H1 (cell line): Measurements from ENCODE around the gene CLDN24. TPM values are rescaled to one million over a fixed set of nuclear protein-coding genes. Genes with fewer than 3 reads are reported as not detected.

Source experiments
- CTCF ChIA-PET: fragments of 300-600 bp; sonication (Branson Sonifier 250); formaldehyde crosslinking; loops from one replicate; lab custom pipeline; 2021; ENCODE audit not compliant: partially characterized antibody; lab: Charles Lee
- POLR2A ChIA-PET: fragments of 300-600 bp; sonication (Branson Sonifier 250); formaldehyde crosslinking; loops from one replicate; lab custom pipeline; 2021; ENCODE audit warnings: inconsistent platforms; ENCODE audit not compliant: partially characterized antibody; lab: Charles Lee
- DNase-seq, 2 experiments: peaks; one replicate each; pipeline versions ENCODE4 v3.0.0 to v3.0.0-alpha.2; 2010 to 2022; ENCODE audit warnings: low spot score in 2 of 2, low read depth in 1 of 2, mixed read lengths in 1 of 2
- FAIRE-seq: peaks from 2 replicates; lab custom pipeline; 2011; peaks lifted over from hg19 to GRCh38; lab: Jason Lieb, UNC
- H2AFZ ChIP-seq: 2 replicates; pipeline ENCODE4 v1.8.1; 2012; ENCODE audit warnings: low read length, inconsistent platforms
- H2AK5ac ChIP-seq: 2 replicates; pipeline ENCODE4 v1.6.1; 2013; ENCODE audit warnings: low read depth, low read length
- H2BK120ac ChIP-seq: replicated peaks from 2 replicates; pipeline ENCODE3; 2013; ENCODE audit warnings: low read depth, low read length, inconsistent platforms
- H2BK12ac ChIP-seq: 2 replicates; pipeline ENCODE4 v1.6.1; 2013; ENCODE audit warnings: low read depth, low read length
- H2BK15ac ChIP-seq: 2 replicates; pipeline ENCODE4 v1.6.1; 2013; ENCODE audit warnings: low read length
- H2BK20ac ChIP-seq: 2 replicates; pipeline ENCODE4 v1.6.1; 2013; ENCODE audit warnings: low read length
- H2BK5ac ChIP-seq: 2 replicates; pipeline ENCODE4 v1.6.1; 2013; ENCODE audit warnings: low read depth, low read length
- H3K14ac ChIP-seq: 2 replicates; pipeline ENCODE4 v1.6.1; 2013; ENCODE audit warnings: inconsistent platforms; ENCODE audit not compliant: insufficient read length
- H3K18ac ChIP-seq: 2 replicates; pipeline ENCODE4 v1.6.1; 2013; ENCODE audit warnings: low read length; ENCODE audit errors: extremely low read depth
- H3K23ac ChIP-seq: 2 replicates; pipeline ENCODE4 v1.6.1; 2013; ENCODE audit warnings: inconsistent platforms; ENCODE audit not compliant: insufficient read length
- H3K23me2 ChIP-seq: 2 replicates; pipeline ENCODE4 v1.6.1; 2013; ENCODE audit warnings: low read depth, low read length
- H3K27ac ChIP-seq: 2 replicates; pipeline ENCODE4 v1.6.1; 2011; ENCODE audit warnings: low read depth, low read length, inconsistent platforms
- H3K27me3 ChIP-seq, 4 experiments: replicated peaks in 1 of 4; 1 replicate in 1 of 4; 2 replicates in 3 of 4; pipeline versions ENCODE4 v1.6.1 to v1.8.1; 2011 to 2013; ENCODE audit warnings: low read length in 3 of 4, mild to moderate bottlenecking in 3 of 4, inconsistent platforms in 2 of 4, mixed read lengths in 2 of 4, moderate library complexity in 1 of 4; ENCODE audit not compliant: control insufficient read depth in 3 of 4, insufficient read depth in 3 of 4; ENCODE audit errors: extremely low read depth in 1 of 4
- H3K36me3 ChIP-seq, 4 experiments: 2 replicates each; pipeline versions ENCODE4 v1.6.1 to v1.8.1; 2011 to 2013; ENCODE audit warnings: mild to moderate bottlenecking in 4 of 4, low read length in 3 of 4, moderate library complexity in 2 of 4, control low read depth in 1 of 4, inconsistent platforms in 1 of 4; ENCODE audit not compliant: insufficient read depth in 4 of 4, control insufficient read depth in 2 of 4
- H3K4ac ChIP-seq: replicated peaks from 2 replicates; pipeline ENCODE3; 2013; ENCODE audit warnings: low read length, low read depth, mixed read lengths, inconsistent platforms; ENCODE audit not compliant: insufficient read length
- H3K4me1 ChIP-seq, 4 experiments: replicated peaks in 1 of 4; 1 replicate in 1 of 4; 2 replicates in 3 of 4; pipeline versions ENCODE4 v1.6.1 to v1.8.1; 2011 to 2013; ENCODE audit warnings: low read length in 3 of 4, inconsistent platforms in 2 of 4, mixed read lengths in 1 of 4; ENCODE audit not compliant: insufficient read depth in 4 of 4, control insufficient read depth in 3 of 4
- H3K4me2 ChIP-seq, 2 experiments: 2 replicates each; pipeline versions ENCODE4 v1.6.1 to v1.8.1; 2011 to 2013; ENCODE audit warnings: low read depth in 2 of 2, low read length in 2 of 2, control low read depth in 1 of 2, inconsistent platforms in 1 of 2, mild to moderate bottlenecking in 1 of 2; ENCODE audit not compliant: insufficient read depth in 1 of 2
- H3K4me3 ChIP-seq, 4 experiments: fragments of 200-600, 300-600 bp in 1 of 4; sonication (generic), shearing (Covaris generic), sonication (Bioruptor Twin) in 1 of 4; 2 replicates each; pipeline versions ENCODE4 v1.5.1 to v1.8.1; 2011 to 2016; ENCODE audit warnings: low read length in 4 of 4, low read depth in 3 of 4, control low read depth in 2 of 4, inconsistent platforms in 2 of 4, mild to moderate bottlenecking in 2 of 4, mixed read lengths in 1 of 4, moderate library complexity in 1 of 4; ENCODE audit not compliant: insufficient read depth in 2 of 4; ENCODE audit errors: extremely low read depth in 1 of 4
- H3K56ac ChIP-seq: replicated peaks from 2 replicates; pipeline ENCODE3; 2013; ENCODE audit warnings: low read depth, mild to moderate bottlenecking, mixed read lengths, low read length, inconsistent platforms; ENCODE audit not compliant: insufficient read length
- H3K79me1 ChIP-seq: 2 replicates; pipeline ENCODE4 v1.6.1; 2013; ENCODE audit warnings: low read depth, low read length, control low read depth
- H3K79me2 ChIP-seq, 2 experiments: 2 replicates each; pipeline versions ENCODE4 v1.6.1 to v1.8.1; 2012 to 2013; ENCODE audit warnings: low read length in 2 of 2, mild to moderate bottlenecking in 2 of 2, inconsistent platforms in 1 of 2; ENCODE audit not compliant: insufficient read depth in 2 of 2, control insufficient read depth in 1 of 2
- H3K9ac ChIP-seq, 4 experiments: replicated peaks in 1 of 4; 1 replicate in 1 of 4; 2 replicates in 3 of 4; pipeline versions ENCODE4 v1.6.1 to v1.8.1; 2011 to 2013; ENCODE audit warnings: low read depth in 3 of 4, low read length in 3 of 4, control low read depth in 2 of 4, mild to moderate bottlenecking in 2 of 4, moderate library complexity in 2 of 4, inconsistent platforms in 1 of 4; ENCODE audit errors: extremely low read depth in 1 of 4
- H3K9me3 ChIP-seq, 2 experiments: 2 replicates each; pipeline versions ENCODE4 v1.6.1 to v1.8.1; 2012 to 2013; ENCODE audit warnings: mild to moderate bottlenecking in 2 of 2, moderate library complexity in 2 of 2, control low read depth in 1 of 2, inconsistent platforms in 1 of 2, low read depth in 1 of 2, low read length in 1 of 2, mixed read lengths in 1 of 2; ENCODE audit not compliant: insufficient read depth in 2 of 2
- H4K20me1 ChIP-seq, 2 experiments: replicated peaks in 1 of 2; 2 replicates each; pipeline versions ENCODE3 to v1.8.1; 2011 to 2013; ENCODE audit warnings: inconsistent platforms in 2 of 2, low read length in 2 of 2, mild to moderate bottlenecking in 1 of 2; ENCODE audit not compliant: insufficient read depth in 2 of 2, control insufficient read depth in 1 of 2
- H4K5ac ChIP-seq: 2 replicates; pipeline ENCODE4 v1.6.1; 2013; ENCODE audit warnings: low read length, low read depth, mixed read lengths, inconsistent platforms; ENCODE audit not compliant: insufficient read length
- H4K8ac ChIP-seq: 2 replicates; pipeline ENCODE4 v1.8.0; 2013; ENCODE audit warnings: mild to moderate bottlenecking, moderate library complexity, low read length, inconsistent platforms; ENCODE audit not compliant: insufficient read depth; ENCODE audit errors: extremely low read depth
- H4K91ac ChIP-seq: replicated peaks from 2 replicates; pipeline ENCODE3; 2013; ENCODE audit warnings: low read length, mixed read lengths, inconsistent platforms; ENCODE audit not compliant: insufficient read length
- PHF8 ChIP-seq: fragments of 200-600 bp; sonication (generic); conservative IDR thresholded peaks from 2 replicates; pipeline ENCODE4 v1.7.1; 2012; ENCODE audit warnings: low read depth, mild to moderate bottlenecking, inconsistent platforms, low read length, moderate library complexity
- SRF ChIP-seq: IDR thresholded peaks from 2 replicates; pipeline ENCODE4 v1.6.1; 2011; ENCODE audit warnings: mild to moderate bottlenecking, low read depth, low read length, moderate library complexity
- WGBS, 2 experiments: shearing (Covaris generic) in 1 of 2; methylation state at CpG; one replicate each; pipeline versions ENCODE4 v1.1.6 to v1.1.7; 2013 to 2015; ENCODE audit warnings: low lambda C conversion rate in 2 of 2, mixed read lengths in 2 of 2, inconsistent platforms in 1 of 2, low coverage in 1 of 2, missing lambda C conversion rate in 1 of 2; ENCODE audit not compliant: insufficient replicate concordance in 2 of 2, insufficient coverage in 1 of 2, insufficient read length in 1 of 2; ENCODE audit errors: extremely low coverage in 1 of 2, missing lambda C conversion rate in 1 of 2; 5-methylcytosine and 5-hydroxymethylcytosine counted together
- polyA plus RNA-seq, 7 experiments: library from polyadenylated mRNA; depleted of rRNA in 3 of 7; stranded (reverse) in 5 of 7; unstranded in 2 of 7; fragments of >200 nt in 5 of 7; fragments of 200-250 nt in 2 of 7; gene quantifications; 1 replicate in 5 of 7; 2 replicates in 1 of 7; 4 replicates in 1 of 7; pipeline versions ENCODE4 v1.2.1 to v1.2.3, GENCODE V29; 2011 to 2013; ENCODE audit warnings: missing spikeins in 2 of 7, mixed read lengths in 2 of 7
- total RNA-seq: library from RNA; stranded (reverse); fragmentation: NEBNext Ultra II Directional; extraction: Animal tissue kit (Norgen Biotek cat#: 25700); gene quantifications from 2 replicates; pipeline ENCODE4 v1.2.1, GENCODE V29; 2021

The CLDN24 gene
- total and polyA plus RNA-seq, 2 of the 8 experiments (the other 6 are each of a cell fraction or from before 2014, with no cell fraction given): not detected

DNA sequence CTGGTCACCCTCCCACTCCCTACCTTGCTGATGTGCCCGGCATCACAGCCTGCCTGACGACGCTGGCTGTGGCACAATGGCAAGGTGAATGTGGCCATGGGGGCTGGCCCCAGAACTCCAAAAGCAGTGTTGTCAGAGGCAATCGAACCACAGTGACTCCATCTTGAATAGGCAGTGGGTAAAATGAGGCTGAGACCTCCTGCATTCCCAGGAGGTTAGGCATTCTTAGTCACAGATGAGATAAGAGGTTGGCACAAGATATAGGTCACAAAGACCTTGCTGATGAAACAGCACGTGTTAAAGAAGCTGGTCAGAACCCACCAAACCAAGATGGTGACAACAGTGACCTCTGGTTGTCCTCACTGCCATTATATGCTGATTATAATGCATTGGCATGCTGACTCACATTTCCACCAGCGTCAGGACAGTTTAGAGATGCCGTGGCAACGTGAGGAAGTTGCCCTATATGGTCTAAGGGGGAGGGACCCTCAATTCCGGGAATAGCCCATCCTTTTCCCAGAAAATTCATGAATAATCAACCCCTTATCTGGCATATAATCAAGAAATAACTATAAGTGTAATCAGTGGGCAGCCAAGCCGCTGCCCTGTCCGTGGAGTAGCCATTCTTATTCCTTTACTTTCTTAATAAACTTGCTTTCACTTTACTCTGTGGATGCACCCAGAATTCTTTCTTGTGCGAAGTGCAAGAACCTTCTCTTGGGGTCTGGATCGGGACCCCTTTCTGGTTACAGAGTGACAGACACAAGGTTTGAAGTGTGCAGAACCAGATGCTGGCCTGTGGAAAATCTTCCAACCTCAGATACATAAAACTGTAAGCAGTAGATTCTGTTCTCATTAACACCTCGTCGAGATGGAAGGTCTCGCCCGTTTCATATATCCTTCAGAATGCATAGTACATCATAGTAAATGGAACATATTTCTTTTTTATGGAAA lies 26.8 kb upstream of the CLDN24 start:
- no peak overlapping the region; the same call in 1 of the 2 replicates for H2AFZ ChIP-seq
- FAIRE-seq (no peak), DNase-seq (no peak)
- no peak overlapping the region for H3K18ac ChIP-seq
- no peaks in the 10 kb centered on the region for H4K20me1 ChIP-seq
- no peak overlapping the region for H2BK15ac ChIP-seq
- no peak overlapping the region for H4K5ac ChIP-seq
- no peak overlapping the region for H2BK120ac ChIP-seq
- no peaks in the 10 kb centered on the region for H3K9me3 ChIP-seq
- H3K4me1 ChIP-seq: no peaks in the 10 kb centered on the region
- 89% methylated on average over 17 of the region's 17 CpGs; no CpG with 5 or more reads in 1 of the 2 experiments for WGBS, 2 experiments
- no peak overlapping the region for H3K4ac ChIP-seq
- 0 out of 2 replicates have a peak, but pooled peaks have one; percentile 36 for TF ChIP-seq SRF
- no peak for TF ChIP-seq PHF8
- ChIA-PET CTCF (no interaction called here), POLR2A (no interaction called here)
- H4K91ac ChIP-seq: no peak overlapping the region
- H3K27me3 ChIP-seq: no peaks in the 10 kb centered on the region
- no peak overlapping the region for H3K14ac ChIP-seq
- no peak overlapping the region for H4K8ac ChIP-seq
- H3K23me2 ChIP-seq: no peaks in the 10 kb centered on the region
- H3K36me3 ChIP-seq: no peaks in the 10 kb centered on the region
- H3K79me1 ChIP-seq: no peaks in the 10 kb centered on the region
- H3K23ac ChIP-seq: no peak overlapping the region
- no peaks in the 10 kb centered on the region for H3K79me2 ChIP-seq
- no peak overlapping the region for H3K4me2 ChIP-seq
- no peak overlapping the region; a peak in 1 of 7 replicates for H3K9ac ChIP-seq
- no peak overlapping the region for H3K4me3 ChIP-seq
- H2BK5ac ChIP-seq: no peak overlapping the region
- no peak overlapping the region for H2AK5ac ChIP-seq
- no peak overlapping the region for H3K27ac ChIP-seq
- H3K56ac ChIP-seq: no peak overlapping the region
- no peak overlapping the region for H2BK20ac ChIP-seq
- H2BK12ac ChIP-seq: 0 out of 2 replicates have a peak overlapping the region, but pooled peaks have one; percentile 39
